NT2/D1 (cell line): ENCODE measurements around the gene DRGX.

ENCODE experiments used
- DNase-seq: peaks from one replicate; pipeline ENCODE4 v3.0.0-alpha.2; 2011; ENCODE audit warnings: low read depth, low spot score
- H3K27me3 ChIP-seq: 2 replicates; pipeline ENCODE4 v1.6.0; 2011; ENCODE audit warnings: mild to moderate bottlenecking; ENCODE audit not compliant: insufficient read length, insufficient read depth
- H3K36me3 ChIP-seq: 2 replicates; pipeline ENCODE4 v1.6.1; 2011; ENCODE audit warnings: mild to moderate bottlenecking, low read length, mixed read lengths; ENCODE audit not compliant: insufficient read depth, insufficient read length
- H3K4me1 ChIP-seq: 2 replicates; pipeline ENCODE4 v1.5.1; 2011; ENCODE audit not compliant: insufficient read depth, insufficient read length
- H3K4me3 ChIP-seq: 2 replicates; pipeline ENCODE4 v1.5.1; 2011; ENCODE audit warnings: low read depth; ENCODE audit not compliant: insufficient read length
- H3K9ac ChIP-seq: 2 replicates; pipeline ENCODE4 v1.6.0; 2011; ENCODE audit warnings: low read depth; ENCODE audit not compliant: insufficient read length
- H3K9me3 ChIP-seq: 2 replicates; pipeline ENCODE4 v1.5.1; 2011; ENCODE audit warnings: mild to moderate bottlenecking, low read length; ENCODE audit not compliant: insufficient read depth
- SUZ12 ChIP-seq: IDR thresholded peaks from 2 replicates; pipeline ENCODE4 v1.6.1; 2011; ENCODE audit not compliant: insufficient read length, insufficient read depth; ENCODE audit errors: extremely low read depth
- YY1 ChIP-seq: IDR thresholded peaks from 2 replicates; pipeline ENCODE4 v1.6.1; 2011; ENCODE audit not compliant: insufficient read length, insufficient read depth
- ZNF274 ChIP-seq: IDR thresholded peaks from 2 replicates; pipeline ENCODE4 v1.6.1; 2011; ENCODE audit warnings: mild to moderate bottlenecking, low read depth, low read length

Gene DRGX

GRCh38 chr10:49325131-49325915, 70.6 kb downstream of the DRGX start:
- no peaks in the 10 kb centered on the region for H3K4me1 ChIP-seq
- no peak for TF ChIP-seq YY1
- no peak for TF ChIP-seq SUZ12
- TF ChIP-seq ZNF274, result no peak
- H3K9me3 ChIP-seq, result no peaks in the 10 kb centered on the region
- H3K27me3 ChIP-seq, result no peaks in the 10 kb centered on the region
- no peaks in the 10 kb centered on the region for H3K36me3 ChIP-seq
- H3K4me3 ChIP-seq, result no peak overlapping the region
- no peak for DNase-seq
- no peak overlapping the region for H3K9ac ChIP-seq

GRCh38 chr10:49324711-49325110, 71.2 kb downstream of the DRGX start:
- Histone ChIP-seq H3K4me1 (no peaks in the 10 kb centered on the region), H3K9me3 (no peaks in the 10 kb centered on the region), H3K4me3 (no peak overlapping the region), H3K36me3 (no peaks in the 10 kb centered on the region), H3K27me3 (no peaks in the 10 kb centered on the region), H3K9ac (no peak overlapping the region)
- DNase-seq, result no peak
- TF ChIP-seq ZNF274 (no peak), SUZ12 (no peak), YY1 (no peak)

GRCh38 chr10:49323896-49324270, 72.0 kb downstream of the DRGX start:
- Histone ChIP-seq H3K36me3 (no peaks in the 10 kb centered on the region), H3K9me3 (no peaks in the 10 kb centered on the region), H3K27me3 (no peaks in the 10 kb centered on the region), H3K4me1 (no peaks in the 10 kb centered on the region), H3K9ac (no peak overlapping the region), H3K4me3 (no peak overlapping the region)
- no peak for DNase-seq
- TF ChIP-seq YY1 (no peak), SUZ12 (no peak), ZNF274 (no peak)

GRCh38 chr10:49323171-49323895, 72.6 kb downstream of the DRGX start:
- H3K4me3 ChIP-seq, result no peak overlapping the region
- no peak for DNase-seq
- H3K4me1 ChIP-seq, result no peaks in the 10 kb centered on the region
- TF ChIP-seq YY1 (no peak), ZNF274 (no peak), SUZ12 (no peak)
- no peaks in the 10 kb centered on the region for H3K27me3 ChIP-seq
- H3K9me3 ChIP-seq, result no peaks in the 10 kb centered on the region
- H3K36me3 ChIP-seq, result no peaks in the 10 kb centered on the region
- no peak overlapping the region for H3K9ac ChIP-seq

GRCh38 chr10:49322371-49323170, 73.3 kb downstream of the DRGX start:
- no peak for DNase-seq
- Histone ChIP-seq H3K36me3 (no peaks in the 10 kb centered on the region), H3K9ac (no peak overlapping the region), H3K27me3 (no peaks in the 10 kb centered on the region), H3K4me3 (no peak overlapping the region), H3K4me1 (no peaks in the 10 kb centered on the region), H3K9me3 (no peaks in the 10 kb centered on the region)
- no peak for TF ChIP-seq ZNF274
- no peak for TF ChIP-seq SUZ12
- no peak for TF ChIP-seq YY1

GRCh38 chr10:49321021-49321420, 74.9 kb downstream of the DRGX start:
- TF ChIP-seq YY1 (no peak), SUZ12 (no peak), ZNF274 (no peak)
- no peaks in the 10 kb centered on the region for H3K36me3 ChIP-seq
- no peaks in the 10 kb centered on the region for H3K9me3 ChIP-seq
- H3K9ac ChIP-seq, result no peak overlapping the region
- H3K4me3 ChIP-seq, result no peak overlapping the region
- no peak for DNase-seq
- no peaks in the 10 kb centered on the region for H3K27me3 ChIP-seq
- H3K4me1 ChIP-seq, result no peaks in the 10 kb centered on the region
